Erythroblast (primary cell): Measurements from ENCODE around the gene MGAT4A.
"Not testable (repeated sequence)": the region's sequence is repeated elsewhere in the genome, so short reads cannot be mapped to it uniquely, and the experiment has no call there.

Source experiments
- DNase-seq, 2 experiments: peaks; one replicate each; lab custom pipeline; 2025; lab: John Stamatoyannopoulos, UW
- GATA1 ChIP-seq: IDR thresholded peaks from 2 replicates; pipeline ENCODE4 v1.6.1; 2011; ENCODE audit warnings: low read depth, mild to moderate bottlenecking, control low read depth, low read length, moderate library complexity
- POLR2A ChIP-seq: IDR thresholded peaks from 2 replicates; pipeline ENCODE4 v1.6.1; 2011; ENCODE audit warnings: mild to moderate bottlenecking, low read length

Gene MGAT4A

GRCh38 chr2:98729652-98730051 lies 1.3 kb downstream of the MGAT4A start:
- TF ChIP-seq POLR2A, result no peak
- TF ChIP-seq GATA1, result no peak
- no peak for DNase-seq

- not testable (repeated sequence) for DNase-seq
Observed at GRCh38 chr2:98728088-98728718, 2.7 kb downstream of the MGAT4A start.

DNA sequence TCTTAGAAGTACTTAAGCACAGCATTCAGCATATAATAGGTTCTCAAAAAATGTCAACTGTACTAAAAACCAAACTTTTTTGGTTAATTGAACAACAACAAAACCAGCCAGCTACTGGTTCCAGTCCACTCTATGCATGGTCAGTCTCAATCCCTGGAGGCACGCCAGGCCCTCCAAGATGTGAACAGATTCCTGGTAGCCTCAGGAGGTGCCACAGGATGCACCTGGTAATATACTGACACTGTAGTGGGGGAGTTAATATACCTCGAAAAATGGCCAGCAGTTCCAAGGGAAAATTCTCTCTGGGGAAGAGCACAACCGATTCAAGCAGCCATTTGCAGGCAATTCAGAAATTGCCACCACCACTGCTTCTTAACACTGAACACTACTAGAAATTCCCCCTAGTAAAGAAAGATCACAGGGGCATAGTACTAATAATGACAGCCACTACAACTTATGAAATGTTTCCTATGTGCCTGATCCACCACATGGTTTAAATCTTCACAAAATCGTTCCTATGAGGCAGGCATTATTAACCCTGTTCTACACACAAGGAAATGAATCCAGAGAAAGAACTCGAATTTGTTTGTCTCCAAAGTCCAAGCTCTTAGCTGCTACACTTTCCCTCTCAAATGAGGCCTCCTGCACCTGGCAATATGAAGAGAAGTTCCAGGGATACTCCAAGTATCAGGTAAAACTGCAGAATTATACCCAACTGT lies 3.4 kb downstream of the MGAT4A start:
- no peak for DNase-seq
- TF ChIP-seq GATA1 (no peak), POLR2A (no peak)

GRCh38 chr2:98726735-98727368 lies 4.1 kb downstream of the MGAT4A start:
- TF ChIP-seq GATA1 (no peak), POLR2A (no peak)
- no peak for DNase-seq

GRCh38 chr2:98726205-98726604 lies 4.7 kb downstream of the MGAT4A start:
- TF ChIP-seq POLR2A, result no peak
- TF ChIP-seq GATA1, result no peak
- no peak for DNase-seq

DNA sequence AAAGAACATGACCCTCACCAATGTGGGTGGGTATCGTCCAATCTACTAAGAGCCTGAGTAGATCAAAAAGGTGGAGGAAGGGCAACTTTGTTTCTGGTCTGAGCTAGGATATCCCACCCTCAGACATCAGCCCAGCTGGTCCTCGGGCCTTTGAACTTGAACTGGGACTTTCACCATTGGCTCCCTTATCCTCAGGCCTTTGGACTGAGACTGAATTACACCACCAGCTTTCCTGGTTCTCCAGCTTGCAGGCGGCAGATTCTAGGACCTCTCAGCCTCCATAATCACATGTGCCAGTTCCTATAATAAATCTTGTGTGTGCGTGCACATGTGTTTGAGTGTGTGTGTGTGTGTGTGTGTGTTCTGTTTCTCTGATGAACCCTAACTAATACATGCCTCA lies 10.6 kb downstream of the MGAT4A start:
- no peak for DNase-seq
- TF ChIP-seq GATA1 (no peak), POLR2A (no peak)

- DNase-seq, result no peak
- no peak for TF ChIP-seq POLR2A
- no peak for TF ChIP-seq GATA1
Observed at GRCh38 chr2:98717621-98718020, 13.3 kb downstream of the MGAT4A start.

- no peak for TF ChIP-seq GATA1
- TF ChIP-seq POLR2A, result no peak
- no peak for DNase-seq
Observed at GRCh38 chr2:98716786-98717185, 14.1 kb downstream of the MGAT4A start.

DNA sequence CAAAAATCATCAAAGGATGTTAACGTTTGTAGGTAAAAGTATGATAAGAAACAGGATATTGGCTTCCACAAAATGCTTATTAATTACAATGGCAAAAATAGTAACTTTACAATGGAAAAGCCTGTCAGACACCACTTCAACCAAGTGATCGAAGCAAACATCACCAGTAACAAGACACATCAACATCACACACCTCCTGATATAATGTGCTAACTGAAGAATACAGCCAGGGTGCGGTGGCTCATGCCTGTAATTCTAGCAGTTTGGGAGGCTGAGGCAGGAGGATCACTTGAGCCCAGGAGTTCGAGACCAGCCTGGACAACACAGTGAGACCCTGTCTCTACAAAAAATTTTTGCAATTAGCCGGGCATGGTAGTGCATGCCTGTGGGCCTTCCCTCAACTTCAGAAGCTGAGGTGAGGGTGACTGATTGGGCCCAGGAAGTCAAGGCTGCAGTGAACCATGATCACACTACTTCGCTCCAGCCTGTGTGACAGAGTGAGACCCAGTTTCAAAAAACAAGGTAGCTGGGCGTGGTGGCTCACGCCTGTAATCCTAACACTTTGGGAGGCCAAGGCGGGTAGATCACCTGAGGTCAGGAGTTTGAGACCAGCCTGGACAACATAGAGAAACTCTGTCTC lies 15.0 kb downstream of the MGAT4A start:
- DNase-seq, result no peak
- TF ChIP-seq GATA1 (no peak), POLR2A (no peak)

GRCh38 chr2:98713332-98714015 lies 17.5 kb downstream of the MGAT4A start:
- no peak for DNase-seq
- TF ChIP-seq POLR2A (no peak), GATA1 (no peak)

- TF ChIP-seq GATA1 (no peak), POLR2A (no peak)
Observed at GRCh38 chr2:98712145-98712544, 18.8 kb downstream of the MGAT4A start.

GRCh38 chr2:98711506-98711905 lies 19.4 kb downstream of the MGAT4A start:
- TF ChIP-seq GATA1 (no peak), POLR2A (no peak)
- no peak for DNase-seq

More at GRCh38 chr2:98712145-98712544, 18.8 kb downstream of the MGAT4A start:
- no peak for DNase-seq

DNA sequence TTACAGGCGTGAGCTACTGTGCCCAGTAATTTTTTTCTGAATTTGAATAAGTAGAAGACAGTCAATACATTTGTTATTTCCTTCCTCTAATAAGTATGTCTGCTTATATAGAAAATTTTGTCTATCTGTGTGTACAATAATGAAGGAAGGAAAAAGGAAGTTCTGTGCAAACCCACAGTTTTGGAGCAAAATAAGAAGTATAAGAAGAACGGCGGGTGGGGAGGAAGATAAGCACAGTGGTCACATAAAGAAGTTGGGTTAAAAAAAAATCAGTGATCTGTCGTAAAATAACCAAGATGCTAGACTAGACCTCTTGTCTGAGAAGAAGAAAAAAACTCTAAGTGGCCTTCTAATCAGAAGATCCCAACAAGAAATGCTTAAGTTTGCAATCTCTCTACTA lies 20.2 kb downstream of the MGAT4A start:
- DNase-seq, result no peak
- TF ChIP-seq GATA1 (no peak), POLR2A (no peak)
